Prostate gland (tissue), 2 donors: ENCODE data around the gene SLC13A3.

Experiments used
- POLR2AphosphoS5 ChIP-seq: sonication (generic); formaldehyde crosslinking; IDR thresholded peaks from one replicate; pipeline ENCODE4 v1.6.1; 2017; ENCODE audit warnings: antibody characterized with exemption
- TF ChIP-seq, protein P1 (sequence below), 4 experiments: fragments of 200-600 bp in 2 of 4; fragments of 450-650 bp in 2 of 4; sonication (generic) in 2 of 4; IDR thresholded peaks; 1 replicate in 3 of 4; 2 replicates in 1 of 4; pipeline ENCODE4 v1.5.1; 2016 to 2019; ENCODE audit warnings: antibody characterized with exemption in 4 of 4, mild to moderate bottlenecking in 2 of 4, moderate library complexity in 2 of 4

DNA sequence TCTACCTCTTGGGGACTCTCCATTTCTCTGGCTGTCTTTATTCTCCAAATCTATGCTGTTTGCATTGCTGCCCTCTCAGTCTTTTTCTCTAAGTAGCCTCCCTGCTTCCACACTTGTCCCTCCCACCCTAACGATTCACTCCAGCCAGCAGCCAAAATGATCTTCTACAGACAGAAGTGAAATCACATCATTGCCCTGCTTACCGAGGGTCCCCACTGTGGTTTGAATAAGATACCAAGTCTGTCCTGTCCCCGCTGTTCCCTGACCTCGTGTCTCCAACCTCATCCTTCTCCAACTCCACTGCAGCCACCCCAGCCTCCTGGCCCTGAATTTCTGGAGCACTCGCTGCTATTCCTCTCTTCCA, 89.3 kb downstream of the SLC13A3 start:
- TF ChIP-seq POLR2AphosphoS5: no peak
- TF ChIP-seq, protein P1, sequence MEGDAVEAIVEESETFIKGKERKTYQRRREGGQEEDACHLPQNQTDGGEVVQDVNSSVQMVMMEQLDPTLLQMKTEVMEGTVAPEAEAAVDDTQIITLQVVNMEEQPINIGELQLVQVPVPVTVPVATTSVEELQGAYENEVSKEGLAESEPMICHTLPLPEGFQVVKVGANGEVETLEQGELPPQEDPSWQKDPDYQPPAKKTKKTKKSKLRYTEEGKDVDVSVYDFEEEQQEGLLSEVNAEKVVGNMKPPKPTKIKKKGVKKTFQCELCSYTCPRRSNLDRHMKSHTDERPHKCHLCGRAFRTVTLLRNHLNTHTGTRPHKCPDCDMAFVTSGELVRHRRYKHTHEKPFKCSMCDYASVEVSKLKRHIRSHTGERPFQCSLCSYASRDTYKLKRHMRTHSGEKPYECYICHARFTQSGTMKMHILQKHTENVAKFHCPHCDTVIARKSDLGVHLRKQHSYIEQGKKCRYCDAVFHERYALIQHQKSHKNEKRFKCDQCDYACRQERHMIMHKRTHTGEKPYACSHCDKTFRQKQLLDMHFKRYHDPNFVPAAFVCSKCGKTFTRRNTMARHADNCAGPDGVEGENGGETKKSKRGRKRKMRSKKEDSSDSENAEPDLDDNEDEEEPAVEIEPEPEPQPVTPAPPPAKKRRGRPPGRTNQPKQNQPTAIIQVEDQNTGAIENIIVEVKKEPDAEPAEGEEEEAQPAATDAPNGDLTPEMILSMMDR (IDR thresholded peaks at IDR 0.05): no peak
